Prostate gland (tissue), 2 donors: ENCODE data around the gene NANOS2. TPM values are rescaled to one million over a fixed set of nuclear protein-coding genes. Genes with fewer than 3 reads are reported as not detected.

Source experiments
- DNase-seq: peaks from one replicate; pipeline ENCODE4 v3.0.0-alpha.2; 2019; ENCODE audit warnings: low spot score
- H3K27ac ChIP-seq, 2 donors: fragments of 200-600 bp; sonication (generic); 2 replicates each; pipeline ENCODE4 v1.5.1; 2017 to 2019
- H3K27me3 ChIP-seq: fragments of 200-600 bp; sonication (generic); replicated peaks from 2 replicates; pipeline ENCODE4 v1.5.1; 2019; ENCODE audit not compliant: insufficient read depth
- H3K36me3 ChIP-seq, 2 donors: fragments of 200-600 bp; sonication (generic); 1 replicate in 1 of 2; 2 replicates in 1 of 2; pipeline versions ENCODE4 v1.5.1 to v1.8.1; 2017 to 2019
- H3K4me1 ChIP-seq: fragments of 200-600 bp; sonication (generic); replicated peaks from 2 replicates; pipeline ENCODE4 v1.5.1; 2019
- H3K4me3 ChIP-seq, 2 donors: fragments of 200-600 bp; sonication (generic); 2 replicates each; pipeline ENCODE4 v1.5.1; 2017 to 2019
- H3K9me3 ChIP-seq: fragments of 200-600 bp; sonication (generic); 2 replicates; pipeline ENCODE4 v1.5.1; 2017
- CTCF ChIP-seq, 4 experiments: fragments of 200-600 bp in 2 of 4; fragments of 450-650 bp in 2 of 4; sonication (generic) in 2 of 4; IDR thresholded peaks; 1 replicate in 3 of 4; 2 replicates in 1 of 4; pipeline ENCODE4 v1.5.1; 2016 to 2019; ENCODE audit warnings: antibody characterized with exemption in 4 of 4, mild to moderate bottlenecking in 2 of 4, moderate library complexity in 2 of 4
- POLR2A ChIP-seq: fragments of 450-650 bp; IDR thresholded peaks from one replicate; pipeline ENCODE4 v1.6.1; 2016; ENCODE audit warnings: antibody characterized with exemption, mild to moderate bottlenecking
- POLR2AphosphoS5 ChIP-seq: sonication (generic); formaldehyde crosslinking; IDR thresholded peaks from one replicate; pipeline ENCODE4 v1.6.1; 2017; ENCODE audit warnings: antibody characterized with exemption
- WGBS: methylation state at CpG from one replicate; pipeline ENCODE4 v1.1.5; 2018; 5-methylcytosine and 5-hydroxymethylcytosine counted together
- intact Hi-C: fragments of 100-400 bp; cut with DNase I; formaldehyde crosslinking; loops from one replicate; pipeline ENCODE4 v1.14.2; 2022
- total RNA-seq, 2 donors: library from RNA; depleted of rRNA; stranded (reverse); fragments of >200 nt; gene quantifications; one replicate each; pipeline ENCODE4 v1.1.0, GENCODE V29; 2016

The NANOS2 gene
- total RNA-seq, 2 donors from 2014 or later = 4.1 TPM; not detected in 1

GRCh38 chr19:45933759-45934158 lies 19.2 kb upstream of the NANOS2 start:
- peaks cover 6% of the 10 kb centered on the region for H3K27me3 ChIP-seq
- no peaks in the 10 kb centered on the region for H3K36me3 ChIP-seq
- no peak overlapping the region for H3K27ac ChIP-seq
- 49% methylated on average over 9 of the region's 9 CpGs for WGBS
- no peak for TF ChIP-seq CTCF (IDR thresholded peaks at IDR 0.05)
- TF ChIP-seq POLR2AphosphoS5 = no peak
- TF ChIP-seq POLR2A = no peak
- intact Hi-C loops = no loop called here
- no peak for DNase-seq
- no peaks in the 10 kb centered on the region for H3K9me3 ChIP-seq
- no peak overlapping the region for H3K4me3 ChIP-seq
- no peaks in the 10 kb centered on the region for H3K4me1 ChIP-seq

GRCh38 chr19:45931055-45931454 lies 16.5 kb upstream of the NANOS2 start:
- TF ChIP-seq POLR2AphosphoS5 (no peak), POLR2A (no peak), CTCF (IDR thresholded peaks at IDR 0.05) (no peak)
- Histone ChIP-seq H3K27ac (no peak overlapping the region), H3K4me3 (no peak overlapping the region), H3K9me3 (no peaks in the 10 kb centered on the region), H3K4me1 (no peaks in the 10 kb centered on the region), H3K36me3 (no peaks in the 10 kb centered on the region), H3K27me3 (peaks cover 6% of the 10 kb centered on the region)
- intact Hi-C loops = no loop called here
- 63% methylated on average over 3 of the region's 3 CpGs for WGBS
- DNase-seq = no peak

GRCh38 chr19:45929247-45929646 lies 14.7 kb upstream of the NANOS2 start:
- Histone ChIP-seq H3K4me1 (no peaks in the 10 kb centered on the region), H3K27me3 (peaks cover 5% of the 10 kb centered on the region), H3K36me3 (no peaks in the 10 kb centered on the region), H3K9me3 (no peaks in the 10 kb centered on the region), H3K27ac (no peak overlapping the region), H3K4me3 (no peak overlapping the region)
- DNase-seq = no peak
- WGBS = 71% methylated on average over 2 of the region's 2 CpGs
- TF ChIP-seq POLR2A (no peak), CTCF (IDR thresholded peaks at IDR 0.05) (no peak), POLR2AphosphoS5 (no peak)
- intact Hi-C loops = no loop called here

GRCh38 chr19:45927565-45928261 lies 13.1 kb upstream of the NANOS2 start:
- intact Hi-C loops = no loop called here
- WGBS = 8% methylated on average over 33 of the region's 33 CpGs
- peak; percentile 83 for DNase-seq
- Histone ChIP-seq H3K27me3 (no peaks in the 10 kb centered on the region), H3K36me3 (no peaks in the 10 kb centered on the region), H3K27ac (no peak overlapping the region), H3K4me3 (no peak overlapping the region), H3K4me1 (no peaks in the 10 kb centered on the region), H3K9me3 (no peaks in the 10 kb centered on the region)
- TF ChIP-seq POLR2AphosphoS5 (peak; percentile 92), POLR2A (peak; percentile 12), CTCF (IDR thresholded peaks at IDR 0.05) (no peak)

GRCh38 chr19:45924891-45925447 lies 10.4 kb upstream of the NANOS2 start:
- Histone ChIP-seq H3K36me3 (no peaks in the 10 kb centered on the region), H3K4me1 (no peaks in the 10 kb centered on the region), H3K9me3 (no peaks in the 10 kb centered on the region), H3K4me3 (no peak overlapping the region), H3K27ac (no peak overlapping the region), H3K27me3 (no peaks in the 10 kb centered on the region)
- no peak for DNase-seq
- intact Hi-C loops = no loop called here
- 67% methylated on average over 6 of the region's 6 CpGs for WGBS
- TF ChIP-seq CTCF (IDR thresholded peaks at IDR 0.05) (no peak), POLR2AphosphoS5 (no peak), POLR2A (no peak)
